Activated naive CD8-positive, alpha-beta T cell treated with anti-CD3 and anti-CD28 coated beads for 36 hours (primary cell): ENCODE results near the gene LARGE1. TPM values are rescaled to one million over a fixed set of nuclear protein-coding genes. Genes with fewer than 3 reads are reported as not detected.
A peak's percentile ranks its signal among the peaks of the same experiment; 100 is the strongest.

Source experiments
- DNase-seq: peaks from one replicate; pipeline ENCODE4 v3.0.0; 2021
- H3K27ac Mint-ChIP-seq: one replicate; pipeline ENCODE4 v1.8.0; 2022; ENCODE audit warnings: mild to moderate bottlenecking, moderate library complexity, mixed read lengths
- H3K27me3 Mint-ChIP-seq: one replicate; pipeline ENCODE4 v1.8.0; 2022; ENCODE audit warnings: mild to moderate bottlenecking, mixed read lengths
- H3K36me3 Mint-ChIP-seq: one replicate; pipeline ENCODE4 v1.8.0; 2021; ENCODE audit warnings: mild to moderate bottlenecking, mixed read lengths
- H3K4me1 Mint-ChIP-seq: one replicate; pipeline ENCODE4 v1.8.0; 2021; ENCODE audit warnings: mixed read lengths
- H3K4me3 Mint-ChIP-seq: one replicate; pipeline ENCODE4 v1.8.0; 2022; ENCODE audit warnings: mild to moderate bottlenecking, moderate library complexity, mixed read lengths
- H3K9me3 Mint-ChIP-seq: one replicate; pipeline ENCODE4 v1.8.0; 2022; ENCODE audit warnings: mixed read lengths
- total RNA-seq, 2 experiments: library from RNA; stranded (reverse); gene quantifications; one replicate each; pipeline ENCODE4 v1.2.3, GENCODE V29; 2021

The LARGE1 gene
- total RNA-seq, 2 experiments from 2014 or later = 0.28 to 0.93 TPM

GRCh38 chr22:33274214-33275072, 645.8 kb downstream of the LARGE1 start:
- no peak overlapping the region for H3K4me3 Mint-ChIP-seq
- no peak overlapping the region for H3K27ac Mint-ChIP-seq
- no peaks in the 10 kb centered on the region for H3K36me3 Mint-ChIP-seq
- no peaks in the 10 kb centered on the region for H3K9me3 Mint-ChIP-seq
- no peaks in the 10 kb centered on the region for H3K27me3 Mint-ChIP-seq
- DNase-seq = peak; percentile 8
- H3K4me1 Mint-ChIP-seq = no peaks in the 10 kb centered on the region

- no peak for DNase-seq
- no peak overlapping the region for H3K27ac Mint-ChIP-seq
- no peaks in the 10 kb centered on the region for H3K4me1 Mint-ChIP-seq
- no peaks in the 10 kb centered on the region for H3K36me3 Mint-ChIP-seq
- H3K9me3 Mint-ChIP-seq = no peaks in the 10 kb centered on the region
- no peak overlapping the region for H3K4me3 Mint-ChIP-seq
- no peaks in the 10 kb centered on the region for H3K27me3 Mint-ChIP-seq
Observed at GRCh38 chr22:33272871-33273270, 647.4 kb downstream of the LARGE1 start.

- no peak for DNase-seq
- Mint-ChIP-seq H3K27ac (no peak overlapping the region), H3K4me3 (no peak overlapping the region), H3K36me3 (no peaks in the 10 kb centered on the region), H3K4me1 (no peaks in the 10 kb centered on the region), H3K27me3 (no peaks in the 10 kb centered on the region), H3K9me3 (no peaks in the 10 kb centered on the region)
Observed at GRCh38 chr22:33272180-33272579, 648.1 kb downstream of the LARGE1 start.

GRCh38 chr22:33271390-33272161, 648.7 kb downstream of the LARGE1 start:
- H3K4me1 Mint-ChIP-seq = no peaks in the 10 kb centered on the region
- H3K9me3 Mint-ChIP-seq = no peaks in the 10 kb centered on the region
- no peaks in the 10 kb centered on the region for H3K36me3 Mint-ChIP-seq
- H3K27ac Mint-ChIP-seq = no peak overlapping the region
- H3K4me3 Mint-ChIP-seq = no peak overlapping the region
- H3K27me3 Mint-ChIP-seq = no peaks in the 10 kb centered on the region
- no peak for DNase-seq

GRCh38 chr22:33270596-33270995, 649.7 kb downstream of the LARGE1 start:
- no peaks in the 10 kb centered on the region for H3K36me3 Mint-ChIP-seq
- H3K4me3 Mint-ChIP-seq = no peak overlapping the region
- no peaks in the 10 kb centered on the region for H3K27me3 Mint-ChIP-seq
- no peak overlapping the region for H3K27ac Mint-ChIP-seq
- DNase-seq = no peak
- no peaks in the 10 kb centered on the region for H3K9me3 Mint-ChIP-seq
- H3K4me1 Mint-ChIP-seq = no peaks in the 10 kb centered on the region

- H3K27ac Mint-ChIP-seq = no peak overlapping the region
- no peaks in the 10 kb centered on the region for H3K4me1 Mint-ChIP-seq
- H3K4me3 Mint-ChIP-seq = no peak overlapping the region
- no peaks in the 10 kb centered on the region for H3K9me3 Mint-ChIP-seq
- no peaks in the 10 kb centered on the region for H3K36me3 Mint-ChIP-seq
- no peak for DNase-seq
- peaks cover 17% of the 10 kb centered on the region for H3K27me3 Mint-ChIP-seq
Observed at GRCh38 chr22:33261699-33262098, 658.6 kb downstream of the LARGE1 start.

- Mint-ChIP-seq H3K27me3 (peaks cover 20% of the 10 kb centered on the region), H3K4me1 (no peaks in the 10 kb centered on the region), H3K36me3 (no peaks in the 10 kb centered on the region), H3K4me3 (no peak overlapping the region), H3K27ac (no peak overlapping the region), H3K9me3 (no peaks in the 10 kb centered on the region)
- DNase-seq = no peak
Observed at GRCh38 chr22:33260498-33260897, 659.8 kb downstream of the LARGE1 start.

GRCh38 chr22:33255791-33256190, 664.5 kb downstream of the LARGE1 start:
- H3K36me3 Mint-ChIP-seq = no peaks in the 10 kb centered on the region
- no peak for DNase-seq
- H3K27ac Mint-ChIP-seq = no peak overlapping the region
- H3K4me1 Mint-ChIP-seq = no peaks in the 10 kb centered on the region
- no peaks in the 10 kb centered on the region for H3K9me3 Mint-ChIP-seq
- H3K4me3 Mint-ChIP-seq = no peak overlapping the region
- peaks cover 21% of the 10 kb centered on the region for H3K27me3 Mint-ChIP-seq

GRCh38 chr22:33248948-33249347, 671.3 kb downstream of the LARGE1 start:
- Mint-ChIP-seq H3K9me3 (peaks cover 3% of the 10 kb centered on the region), H3K36me3 (no peaks in the 10 kb centered on the region), H3K27me3 (peaks cover 8% of the 10 kb centered on the region), H3K4me1 (peaks cover 4% of the 10 kb centered on the region), H3K27ac (no peak overlapping the region), H3K4me3 (no peak overlapping the region)
- DNase-seq = no peak

GRCh38 chr22:33247758-33248157, 672.5 kb downstream of the LARGE1 start:
- Mint-ChIP-seq H3K9me3 (peaks cover 5% of the 10 kb centered on the region), H3K27me3 (peaks cover 8% of the 10 kb centered on the region), H3K27ac (no peak overlapping the region), H3K36me3 (no peaks in the 10 kb centered on the region), H3K4me1 (peaks cover 4% of the 10 kb centered on the region), H3K4me3 (no peak overlapping the region)
- DNase-seq = no peak

- Mint-ChIP-seq H3K27me3 (peaks cover 5% of the 10 kb centered on the region), H3K9me3 (peaks cover 5% of the 10 kb centered on the region), H3K4me1 (no peaks in the 10 kb centered on the region), H3K36me3 (no peaks in the 10 kb centered on the region), H3K27ac (no peak overlapping the region), H3K4me3 (no peak overlapping the region)
- no peak for DNase-seq
Observed at GRCh38 chr22:33242078-33242477, 678.2 kb downstream of the LARGE1 start.

GRCh38 chr22:33240888-33241475, 679.3 kb downstream of the LARGE1 start:
- Mint-ChIP-seq H3K4me3 (no peak overlapping the region), H3K36me3 (no peaks in the 10 kb centered on the region), H3K9me3 (peaks cover 5% of the 10 kb centered on the region), H3K27me3 (peaks cover 7% of the 10 kb centered on the region), H3K4me1 (no peaks in the 10 kb centered on the region), H3K27ac (no peak overlapping the region)
- DNase-seq = no peak

- Mint-ChIP-seq H3K27me3 (peaks cover 3% of the 10 kb centered on the region), H3K4me3 (no peak overlapping the region), H3K9me3 (peaks cover 19% of the 10 kb centered on the region), H3K4me1 (no peaks in the 10 kb centered on the region), H3K27ac (no peak overlapping the region), H3K36me3 (peaks cover 10% of the 10 kb centered on the region)
- DNase-seq = no peak
Observed at GRCh38 chr22:33232071-33232470, 688.2 kb downstream of the LARGE1 start.

- Mint-ChIP-seq H3K4me3 (no peak overlapping the region), H3K4me1 (no peaks in the 10 kb centered on the region), H3K27ac (no peak overlapping the region), H3K9me3 (peaks cover 18% of the 10 kb centered on the region), H3K27me3 (peaks cover 3% of the 10 kb centered on the region), H3K36me3 (peaks cover 9% of the 10 kb centered on the region)
- DNase-seq = no peak
Observed at GRCh38 chr22:33227791-33228190, 692.5 kb downstream of the LARGE1 start.

GRCh38 chr22:33224841-33225240, 695.4 kb downstream of the LARGE1 start:
- Mint-ChIP-seq H3K27ac (no peak overlapping the region), H3K36me3 (peaks cover 7% of the 10 kb centered on the region), H3K4me1 (no peaks in the 10 kb centered on the region), H3K9me3 (peaks cover 13% of the 10 kb centered on the region), H3K4me3 (no peak overlapping the region), H3K27me3 (peaks cover 3% of the 10 kb centered on the region)
- DNase-seq = no peak
